Hindlimb muscle (tissue), 1 donor: ENCODE data around the gene SEPHS2. TPM values are rescaled to one million over a fixed set of nuclear protein-coding genes. Genes with fewer than 3 reads are reported as not detected.
A peak's percentile ranks its signal among the peaks of the same experiment; 100 is the strongest.
"Not testable (repeated sequence)": the region's sequence is repeated elsewhere in the genome, so short reads cannot be mapped to it uniquely, and the experiment has no call there.

ENCODE experiments used
- DNase-seq: peaks from one replicate; pipeline ENCODE4 v3.0.0-alpha.2; 2013
- polyA plus RNA-seq: library from polyadenylated mRNA; unstranded; fragments of 120-200 nt; gene quantifications from one replicate; pipeline ENCODE4 v1.2.1, GENCODE V29; 2013; ENCODE audit not compliant: insufficient read length

Gene SEPHS2, protein sequence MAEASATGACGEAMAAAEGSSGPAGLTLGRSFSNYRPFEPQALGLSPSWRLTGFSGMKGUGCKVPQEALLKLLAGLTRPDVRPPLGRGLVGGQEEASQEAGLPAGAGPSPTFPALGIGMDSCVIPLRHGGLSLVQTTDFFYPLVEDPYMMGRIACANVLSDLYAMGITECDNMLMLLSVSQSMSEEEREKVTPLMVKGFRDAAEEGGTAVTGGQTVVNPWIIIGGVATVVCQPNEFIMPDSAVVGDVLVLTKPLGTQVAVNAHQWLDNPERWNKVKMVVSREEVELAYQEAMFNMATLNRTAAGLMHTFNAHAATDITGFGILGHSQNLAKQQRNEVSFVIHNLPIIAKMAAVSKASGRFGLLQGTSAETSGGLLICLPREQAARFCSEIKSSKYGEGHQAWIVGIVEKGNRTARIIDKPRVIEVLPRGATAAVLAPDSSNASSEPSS
- 13.0 TPM for polyA plus RNA-seq

DNA sequence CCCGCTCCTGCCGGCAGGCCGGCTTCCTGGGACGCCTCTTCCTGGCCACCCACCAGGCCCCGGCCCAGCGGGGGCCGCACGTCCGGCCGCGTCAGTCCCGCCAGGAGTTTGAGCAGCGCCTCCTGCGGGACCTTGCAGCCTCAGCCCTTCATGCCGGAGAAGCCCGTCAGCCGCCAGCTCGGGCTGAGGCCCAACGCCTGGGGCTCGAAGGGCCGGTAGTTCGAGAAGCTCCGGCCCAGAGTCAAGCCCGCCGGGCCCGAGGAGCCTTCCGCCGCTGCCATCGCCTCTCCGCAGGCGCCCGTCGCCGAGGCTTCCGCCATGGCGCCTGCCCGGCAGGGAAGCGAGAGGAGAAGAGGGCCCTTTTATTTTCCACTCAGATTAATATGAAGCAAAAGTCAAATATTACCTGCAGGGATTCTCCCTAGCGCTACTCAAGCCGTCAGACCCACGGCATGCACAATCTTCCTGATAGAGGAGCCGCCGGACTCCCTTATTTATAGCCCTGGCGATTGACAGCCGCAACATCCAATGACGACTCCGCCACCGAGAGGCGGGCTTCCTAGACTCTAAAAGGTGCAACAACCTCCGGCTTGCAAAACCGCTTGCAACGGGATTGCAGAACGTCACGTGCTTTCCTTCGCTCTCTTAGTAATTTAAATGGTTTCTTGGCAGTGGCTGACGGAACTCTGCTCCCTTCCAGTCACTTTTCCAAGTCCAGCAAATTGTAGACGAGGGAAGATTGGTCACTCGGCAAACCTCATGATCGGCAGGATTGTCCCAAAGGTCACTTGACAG is at the start of gene SEPHS2:
Gene SEPHS2 (minus strand): TSS at position 467 of the 795 bp plus-strand sequence. CDS start 147 bp downstream, at position 320.
- peak; percentile 94 for DNase-seq

DNA sequence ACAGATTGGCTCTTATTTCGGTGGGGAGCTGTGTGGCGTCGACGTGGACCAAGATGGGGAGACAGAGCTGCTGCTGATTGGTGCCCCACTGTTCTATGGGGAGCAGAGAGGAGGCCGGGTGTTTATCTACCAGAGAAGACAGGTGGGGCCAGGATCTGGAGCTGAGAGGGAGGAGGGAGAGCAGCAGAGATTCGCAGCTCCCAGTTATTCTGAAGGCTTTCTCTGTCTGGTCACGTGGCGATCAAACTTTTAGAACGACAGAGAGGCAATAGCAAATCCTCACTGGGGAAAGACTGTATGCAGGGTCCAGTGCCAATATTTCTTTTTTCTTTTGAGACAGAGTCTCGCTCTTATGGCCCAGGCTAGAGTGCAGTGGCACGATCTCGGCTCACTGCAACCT is 49.0 kb upstream of the SEPHS2 start:
- no peak for DNase-seq

DNA sequence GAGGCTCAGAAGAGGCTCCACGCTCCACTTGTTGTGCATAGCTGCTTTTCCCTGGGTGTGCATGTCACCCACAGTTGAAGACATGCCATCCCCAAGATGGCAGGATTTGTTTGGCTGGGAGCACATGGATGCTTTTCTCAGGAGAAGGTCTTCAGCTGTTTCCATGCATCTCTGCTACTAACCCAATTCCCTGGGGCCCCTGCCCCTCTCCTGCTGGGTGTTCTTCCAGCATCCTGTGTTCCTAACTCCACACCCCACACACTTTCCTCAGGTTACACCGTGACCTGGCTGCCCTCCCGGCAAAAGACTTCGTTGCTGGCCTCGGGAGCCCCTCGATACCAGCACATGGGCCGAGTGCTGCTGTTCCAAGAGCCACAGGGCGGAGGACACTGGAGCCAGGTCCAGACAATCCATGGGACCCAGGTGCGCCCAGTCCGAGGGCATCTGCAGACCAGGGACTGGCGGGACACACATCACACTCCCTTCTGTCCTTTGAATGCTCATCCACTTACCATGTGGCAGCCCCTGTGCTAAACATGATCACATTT is 48.3 kb upstream of the SEPHS2 start:
- no peak for DNase-seq

DNA sequence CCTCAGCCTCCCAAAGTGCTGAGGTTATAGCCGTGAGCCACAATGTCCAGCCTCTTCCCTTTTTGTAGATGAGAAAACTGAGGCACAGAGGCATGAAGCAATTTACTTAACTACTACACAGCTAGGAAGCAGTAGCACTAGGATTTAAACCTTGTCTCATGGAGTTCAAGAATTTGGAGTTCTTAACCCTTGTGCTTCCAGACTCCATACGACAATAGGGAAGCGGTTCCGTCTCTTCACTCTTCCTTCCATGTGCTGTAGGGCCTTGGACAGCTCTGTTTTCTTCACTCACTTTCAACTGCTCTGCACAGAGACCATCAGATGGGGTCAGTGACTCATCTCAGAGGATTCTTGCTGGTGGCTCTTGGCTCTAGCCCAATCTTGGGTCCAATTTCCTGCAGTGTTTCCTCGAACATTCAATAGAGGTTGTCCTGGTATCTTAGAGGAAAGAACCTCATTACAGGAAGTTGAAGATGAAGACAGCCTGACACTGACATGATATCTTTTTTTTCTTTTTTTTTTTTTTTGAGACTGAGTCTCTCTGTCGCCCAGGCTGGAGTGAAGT is 46.2 kb upstream of the SEPHS2 start:
- peak; percentile 17 for DNase-seq

DNA sequence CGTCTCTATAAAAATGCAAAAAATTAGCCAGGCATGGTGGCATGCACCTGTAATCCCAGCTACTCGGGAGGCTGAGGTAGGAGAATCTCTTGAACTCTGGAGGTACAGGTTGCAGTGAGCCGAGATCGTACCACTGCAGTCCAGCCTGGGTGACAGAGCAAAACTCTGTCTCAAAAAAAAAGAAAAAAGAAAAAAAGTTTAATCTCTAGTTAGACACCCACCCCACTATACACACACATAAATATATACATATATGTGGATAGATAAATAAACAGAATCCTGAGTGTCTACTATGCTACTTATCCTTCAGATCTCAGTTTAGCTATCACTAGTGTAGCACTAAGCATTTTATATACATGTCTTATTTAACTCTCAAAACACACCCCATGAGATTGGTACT is 45.6 kb upstream of the SEPHS2 start:
- DNase-seq: no peak

DNA sequence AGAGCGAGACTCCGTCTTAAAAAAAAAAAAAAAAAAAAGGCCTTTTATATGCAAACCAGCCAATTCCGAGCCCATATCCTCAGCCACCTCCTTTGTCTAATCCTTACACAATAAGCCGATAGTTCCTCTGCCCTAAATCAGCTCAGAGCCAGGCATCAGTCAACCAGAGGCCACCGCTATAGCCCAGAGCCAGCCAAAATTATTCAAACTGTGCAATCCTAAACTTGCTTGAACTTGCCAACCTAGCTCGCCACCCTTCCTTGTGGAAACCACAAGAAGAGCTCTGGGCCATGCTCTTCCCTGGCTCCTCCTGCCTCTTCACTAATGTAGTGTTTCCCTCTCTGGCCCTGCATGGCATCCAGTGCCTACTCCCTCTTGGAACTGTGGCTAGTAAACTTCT is 44.5 kb upstream of the SEPHS2 start:
- no peak for DNase-seq

DNA sequence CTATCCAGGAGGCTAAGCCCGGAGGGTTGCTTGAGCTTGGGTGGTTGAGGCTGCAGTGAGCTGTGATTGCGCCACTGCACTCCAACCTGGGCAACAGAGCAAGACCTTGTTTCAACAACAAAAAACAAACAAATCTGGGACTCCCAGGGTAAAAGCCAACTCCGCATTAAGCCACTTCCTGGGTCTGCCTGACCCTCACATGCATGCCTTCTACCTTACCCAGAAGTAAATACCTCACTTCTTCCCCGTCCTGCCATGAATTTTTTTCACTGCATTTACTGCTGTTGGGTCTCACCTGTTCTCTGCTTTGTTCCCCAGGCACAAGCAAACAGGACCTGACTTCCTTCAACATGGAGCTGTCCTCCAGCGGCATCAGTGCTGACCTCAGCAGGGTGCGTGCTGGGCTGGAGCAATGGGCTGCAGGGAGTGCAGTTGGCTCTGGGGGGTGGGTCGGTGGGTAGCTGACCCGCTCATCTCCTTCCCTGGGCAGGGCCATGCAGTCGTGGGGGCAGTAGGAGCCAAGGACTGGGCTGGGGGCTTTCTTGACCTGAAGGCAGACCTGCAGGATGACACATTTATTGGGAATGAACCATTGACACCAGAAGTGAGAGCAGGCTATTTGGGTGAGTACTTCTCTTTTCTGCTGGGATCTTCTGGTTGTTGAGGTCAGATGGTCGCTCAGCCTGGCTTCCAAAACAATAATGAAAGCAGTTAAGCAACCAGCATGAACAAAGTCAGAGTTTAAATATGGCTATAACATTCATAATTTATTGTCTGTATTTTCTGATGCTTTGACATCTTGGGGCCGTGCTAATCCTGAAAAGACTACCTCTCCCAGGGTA is 43.3 kb upstream of the SEPHS2 start:
- no peak for DNase-seq

DNA sequence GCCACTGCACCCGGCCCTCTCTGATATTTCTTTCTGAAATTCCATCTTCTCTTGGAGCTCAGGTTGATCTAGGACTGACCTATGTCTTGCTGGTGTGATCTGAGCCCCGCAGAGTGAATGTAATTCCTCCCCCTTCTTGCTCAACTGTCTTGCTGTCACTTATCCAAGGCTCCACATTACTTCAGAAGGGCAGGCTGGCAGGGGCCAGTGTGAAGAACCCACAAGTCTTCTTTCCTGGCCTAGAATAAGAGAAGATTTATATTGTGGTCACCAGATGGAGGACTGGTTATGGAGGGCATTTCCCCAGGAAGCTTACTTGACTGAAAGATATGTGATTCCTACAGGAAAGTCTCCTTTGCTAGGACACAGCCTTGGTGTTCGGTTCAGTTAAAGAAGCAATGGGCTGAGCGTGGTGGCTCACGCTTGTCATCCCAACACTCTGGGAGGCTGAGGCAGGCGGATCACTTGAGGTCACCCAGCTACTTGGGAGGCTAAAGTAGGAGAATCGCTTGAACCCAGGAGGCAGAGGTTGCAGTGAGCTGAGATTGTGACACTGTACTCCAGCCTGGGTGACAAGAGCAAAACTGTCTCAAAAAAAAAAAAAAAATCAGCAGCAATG is 40.3 kb upstream of the SEPHS2 start:
- DNase-seq: no peak

DNA sequence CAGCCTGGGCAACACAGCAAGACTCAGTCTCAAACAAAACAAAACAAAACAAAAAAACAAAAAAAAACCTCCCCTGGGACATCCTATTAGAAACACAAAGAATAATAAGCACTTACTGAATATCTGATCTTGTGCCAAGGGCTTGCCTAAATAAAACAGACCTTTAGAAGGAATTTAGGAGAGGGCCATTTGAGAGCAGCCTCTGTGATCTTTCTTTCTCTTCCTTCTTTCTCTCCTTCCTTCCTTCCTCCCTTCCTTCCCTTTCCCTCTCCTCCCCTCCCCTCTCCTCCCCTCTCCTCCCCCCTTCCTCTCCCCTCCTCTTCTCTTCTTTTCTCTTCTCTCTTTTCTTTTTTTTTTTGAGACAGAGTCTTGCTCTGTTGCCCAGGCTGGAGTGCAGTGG is 39.2 kb upstream of the SEPHS2 start:
- DNase-seq: no peak

DNA sequence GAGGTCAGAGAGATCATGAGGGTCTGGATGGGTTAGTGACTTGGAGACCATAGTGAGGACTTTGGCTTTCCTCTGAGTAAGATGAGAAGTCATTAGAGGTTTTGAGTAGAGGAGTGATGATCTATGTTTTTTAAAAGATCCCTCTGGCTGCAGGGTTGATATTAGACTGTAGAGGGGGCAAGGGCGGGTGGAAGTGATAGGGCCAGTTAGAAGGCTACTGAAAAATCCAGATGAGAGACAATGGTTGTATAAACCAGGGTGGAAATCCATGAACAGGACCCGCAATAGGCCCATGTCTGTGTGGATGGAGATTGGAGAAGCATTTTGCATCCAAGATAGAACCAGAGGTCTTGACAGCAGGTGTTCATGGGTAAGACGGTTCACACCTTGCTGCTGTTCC is 36.7 kb upstream of the SEPHS2 start:
- DNase-seq: no peak

DNA sequence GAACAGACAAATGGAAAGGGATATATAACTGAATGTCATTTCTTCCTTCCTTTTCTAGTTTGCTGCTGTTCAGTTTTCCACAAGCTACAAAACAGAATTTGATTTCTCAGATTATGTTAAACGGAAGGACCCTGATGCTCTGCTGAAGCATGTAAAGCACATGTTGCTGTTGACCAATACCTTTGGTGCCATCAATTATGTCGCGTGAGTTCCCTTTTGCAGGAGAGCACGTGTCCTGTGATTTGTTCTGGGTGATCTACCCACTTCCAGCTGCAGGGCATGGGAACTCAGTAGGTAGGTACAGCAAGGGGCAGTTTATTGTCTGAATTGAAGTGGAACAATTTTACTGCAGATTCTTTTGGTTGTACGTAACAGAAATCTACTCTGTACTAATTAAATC is 35.7 kb upstream of the SEPHS2 start:
- no peak for DNase-seq

DNA sequence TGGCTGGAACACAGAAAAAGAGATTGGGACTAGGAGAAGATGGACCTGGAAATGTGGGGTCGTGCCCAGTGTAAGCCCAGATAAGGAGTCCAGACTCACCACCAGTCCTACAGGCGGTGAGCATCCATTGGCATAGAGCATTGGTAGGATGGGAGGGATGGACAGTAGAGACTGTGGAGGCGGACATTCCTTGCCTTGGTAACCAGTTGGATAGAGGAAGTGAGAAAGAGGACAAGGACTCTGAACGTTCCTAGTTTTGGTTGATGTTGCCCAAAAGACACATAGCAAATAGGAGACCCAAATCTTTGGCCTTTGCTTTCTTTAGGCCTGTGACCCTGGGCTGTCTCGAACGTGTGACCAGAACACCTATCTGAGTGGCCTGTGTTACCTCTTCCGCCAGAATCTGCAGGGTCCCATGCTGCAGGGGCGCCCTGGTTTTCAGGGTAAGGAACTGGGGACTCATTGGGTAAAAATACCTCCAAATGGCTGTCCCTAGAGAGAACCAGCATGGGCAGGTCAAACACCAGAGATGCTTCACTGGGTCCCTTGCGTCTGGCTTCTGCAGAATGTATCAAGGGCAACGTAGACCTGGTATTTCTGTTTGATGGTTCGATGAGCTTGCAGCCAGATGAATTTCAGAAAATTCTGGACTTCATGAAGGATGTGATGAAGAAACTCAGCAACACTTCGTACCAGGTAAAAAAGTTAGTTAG is 33.2 kb upstream of the SEPHS2 start:
- DNase-seq: no peak

DNA sequence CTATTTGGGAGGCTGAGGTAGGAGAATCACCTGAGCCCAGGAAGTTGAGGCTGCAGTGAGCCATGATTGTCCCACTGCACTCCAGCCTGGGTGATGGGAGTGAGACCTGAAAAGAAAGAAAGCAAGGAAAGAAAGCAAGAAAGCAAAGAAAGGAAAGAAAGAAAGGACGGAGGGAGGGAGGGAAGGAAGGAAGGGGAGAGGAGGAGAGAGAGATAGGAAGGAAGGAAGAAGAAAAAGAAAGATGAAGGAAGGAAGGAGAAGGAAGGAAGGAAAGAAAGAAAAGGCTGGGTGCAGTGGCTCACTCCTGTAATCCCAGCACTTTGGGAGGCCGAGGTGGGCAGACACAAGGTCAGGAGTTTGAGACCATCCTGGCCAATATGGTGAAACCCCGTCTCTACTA is 32.1 kb upstream of the SEPHS2 start:
- DNase-seq: not testable (repeated sequence)

DNA sequence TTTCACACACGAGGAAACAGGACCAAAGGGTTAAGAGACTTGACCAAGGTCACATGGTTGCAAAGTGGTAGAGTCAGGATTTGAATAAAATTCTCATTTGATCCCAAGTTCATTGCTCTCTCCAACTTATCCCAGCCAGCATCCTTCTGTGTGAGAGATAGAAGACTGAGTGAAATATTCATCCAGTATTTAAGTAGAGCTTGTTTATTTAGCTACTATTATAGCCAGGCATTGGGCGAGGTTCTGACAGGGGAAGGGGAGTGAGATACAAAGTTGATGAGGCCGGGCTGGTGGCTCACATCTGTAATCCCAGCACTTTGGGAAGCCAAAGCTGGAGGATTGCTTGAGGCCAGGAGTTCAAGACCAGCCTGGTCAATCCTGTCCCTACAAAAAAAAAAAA is 31.3 kb upstream of the SEPHS2 start:
- DNase-seq: no peak

DNA sequence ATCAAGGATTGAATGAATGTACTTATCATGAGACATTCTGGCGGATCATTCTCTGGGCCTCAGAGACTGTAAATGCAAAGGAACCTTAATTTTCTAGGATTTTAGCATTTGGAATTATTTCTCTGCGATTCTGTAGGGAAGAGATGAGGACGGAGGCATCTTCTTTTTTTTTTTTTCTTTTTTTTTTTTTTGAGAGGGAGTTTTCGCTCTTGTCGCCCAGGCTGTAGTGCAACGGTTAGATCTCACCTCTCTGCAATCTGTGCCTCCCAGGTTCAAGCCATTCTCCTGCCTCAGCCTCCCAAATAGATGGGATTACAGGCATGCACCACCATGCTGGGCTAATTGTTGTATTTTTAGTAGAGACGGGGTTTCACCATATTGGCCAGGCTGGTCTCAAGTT is 29.0 kb upstream of the SEPHS2 start:
- no peak for DNase-seq

DNA sequence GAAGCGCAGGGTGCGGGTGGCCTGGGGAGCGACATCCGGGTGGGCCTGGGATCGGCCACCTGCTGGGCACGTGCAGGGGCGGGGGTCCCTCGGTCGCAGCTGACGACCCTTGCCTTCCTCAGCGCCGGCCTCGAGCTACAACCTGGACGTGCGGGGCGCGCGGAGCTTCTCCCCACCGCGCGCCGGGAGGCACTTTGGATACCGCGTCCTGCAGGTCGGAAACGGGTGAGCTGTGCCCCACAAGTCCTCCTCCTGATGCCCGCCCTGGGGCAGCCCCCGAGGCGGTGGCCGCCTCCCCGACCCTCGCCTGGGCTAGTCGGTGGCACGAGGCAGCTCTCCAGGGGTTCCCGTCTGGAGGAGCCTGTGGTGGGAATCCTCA is 28.4 kb upstream of the SEPHS2 start:
- DNase-seq: no peak

DNA sequence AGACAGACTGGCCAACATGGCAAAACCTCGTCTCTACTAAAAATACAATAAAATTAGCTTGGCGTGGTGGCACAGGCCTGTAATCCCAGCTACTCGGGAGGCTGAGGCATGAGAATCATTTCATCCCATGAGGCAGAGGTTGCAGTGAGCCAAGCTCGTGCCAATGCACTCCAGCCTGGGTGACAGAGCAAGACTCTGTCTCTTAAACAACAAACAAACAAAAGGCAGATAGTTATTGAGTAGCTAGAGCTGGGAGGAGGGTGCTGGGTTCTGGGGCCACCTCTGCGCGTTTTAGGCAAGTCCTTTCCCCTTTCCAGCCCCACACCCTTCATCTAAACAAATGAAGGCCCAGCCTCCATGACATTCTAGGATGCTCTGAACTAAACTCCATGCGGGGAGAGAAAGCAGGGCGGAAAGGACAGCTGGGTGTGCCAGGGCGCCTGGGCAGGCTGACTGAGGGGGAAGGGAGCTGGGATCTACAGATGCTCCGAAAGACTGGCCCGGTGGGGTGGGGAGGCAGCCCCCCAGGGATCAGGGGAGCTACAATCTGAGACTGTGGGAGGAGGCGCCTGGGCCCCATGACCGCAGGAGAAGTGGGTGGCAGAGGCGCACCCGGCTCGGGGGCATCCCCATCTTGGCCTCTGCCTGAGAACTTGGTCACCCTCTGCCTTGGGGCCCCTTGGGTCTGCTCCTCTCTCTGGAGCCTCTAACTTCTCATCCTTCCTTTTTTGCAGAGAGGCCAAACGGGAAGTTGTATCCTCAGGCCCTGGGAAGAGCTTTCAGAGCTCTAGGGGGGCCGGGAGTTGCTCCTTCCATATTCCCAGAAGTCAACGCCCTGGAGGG is 27.8 kb upstream of the SEPHS2 start:
- DNase-seq: peak; percentile 19

DNA sequence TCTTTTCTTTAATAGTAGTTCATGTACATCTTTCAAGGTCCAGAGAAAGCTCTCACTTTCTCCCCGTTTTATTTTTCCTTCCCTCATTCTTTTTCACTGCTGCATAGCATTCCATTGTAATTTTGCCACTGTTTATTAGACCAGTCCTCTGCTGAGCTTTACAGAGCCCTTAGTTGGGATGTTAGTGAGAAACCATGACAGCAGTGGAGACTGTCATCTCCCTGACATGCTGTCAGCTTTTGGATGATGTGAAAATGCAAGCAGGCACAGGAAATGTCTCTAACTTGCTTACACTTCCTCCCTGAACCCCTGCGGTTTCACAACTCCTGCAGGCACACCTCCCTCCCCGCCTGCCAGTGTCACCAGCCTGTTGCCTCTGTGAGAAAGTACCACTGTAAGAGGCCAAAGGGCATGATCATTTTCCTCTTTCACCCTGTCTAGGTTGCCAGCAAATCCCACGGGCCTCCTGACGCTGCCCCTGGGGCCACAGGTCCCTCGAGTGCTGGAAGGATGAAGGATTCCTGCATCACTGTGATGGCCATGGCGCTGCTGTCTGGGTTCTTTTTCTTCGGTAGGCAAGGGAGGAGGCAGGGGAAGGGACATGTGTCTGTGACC is 26.8 kb upstream of the SEPHS2 start, which contains the start of gene ITGAL:
Gene ITGAL (plus strand): TSS at position 415 of the 615 bp plus-strand sequence. CDS start 96 bp downstream, at position 511.
- peak; percentile 8 for DNase-seq

DNA sequence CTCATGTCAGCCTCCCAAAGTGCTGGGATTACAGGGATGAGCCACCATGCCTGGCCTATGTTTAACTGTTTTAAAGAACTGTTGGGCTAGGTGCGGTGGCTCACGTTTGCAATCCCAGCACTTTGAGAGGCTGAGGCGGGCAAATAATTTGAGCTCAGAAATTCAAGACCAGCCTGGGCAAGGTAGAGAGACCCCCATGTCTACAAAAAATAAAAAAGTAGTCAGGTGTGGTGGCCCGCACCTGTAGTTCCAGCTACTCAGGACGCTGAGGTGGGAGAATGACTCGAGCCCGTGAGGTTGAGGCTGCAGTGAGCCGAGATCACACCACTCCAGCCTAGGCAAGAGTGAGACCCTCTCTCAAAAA is 24.9 kb upstream of the SEPHS2 start:
- no peak for DNase-seq

DNA sequence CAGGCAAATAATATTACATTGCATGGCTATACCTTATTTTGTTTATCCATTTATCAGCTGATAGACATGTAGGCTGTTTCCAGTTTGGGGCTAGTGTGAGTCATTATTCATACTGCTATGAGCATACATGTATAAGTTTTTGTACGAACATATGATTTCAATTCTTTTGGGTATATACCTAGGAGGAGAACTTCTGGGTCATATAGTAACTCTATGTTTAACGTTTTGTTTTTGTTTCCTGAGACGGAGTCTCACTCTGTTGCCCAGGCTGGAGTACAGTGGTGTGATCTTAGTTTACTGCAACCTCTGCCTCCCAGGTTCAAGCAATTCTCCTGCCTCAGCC is 24.5 kb upstream of the SEPHS2 start:
- DNase-seq: no peak
